ENCODE results near the gene TSKS. TPM values are rescaled to one million over a fixed set of nuclear protein-coding genes. Genes with fewer than 3 reads are reported as not detected.

The TSKS gene
- total RNA-seq, 1 donor from 2014 or later: not detected

DNA sequence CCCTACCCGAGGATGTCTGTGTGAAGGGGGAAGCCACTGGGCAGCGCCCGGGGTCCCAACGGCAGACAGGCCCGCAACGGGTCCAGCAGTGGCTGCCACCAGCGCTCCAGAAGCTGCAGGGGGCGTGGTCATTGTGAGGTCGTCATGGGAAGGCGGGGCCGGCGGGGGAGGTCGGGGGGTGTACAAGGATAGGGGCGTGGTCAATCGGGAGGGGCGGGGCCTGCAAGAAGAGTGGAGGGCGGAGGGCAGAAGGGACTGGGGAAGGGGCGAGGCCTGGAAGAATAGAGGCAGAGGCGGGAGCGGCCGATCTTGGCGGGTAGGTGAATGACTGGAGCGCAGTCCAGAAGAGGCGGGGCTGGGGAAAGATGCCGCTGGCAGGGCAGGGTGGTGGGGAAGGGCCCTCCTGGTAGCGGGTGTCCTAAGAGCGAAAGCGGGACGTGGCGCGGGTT lies 45.6 kb upstream of the TSKS start:
- Histone ChIP-seq H3K79me2 (ENCODE audit: insufficient read depth, low read length) (no peaks in the 10 kb centered on the region), H3K4me1 (ENCODE audit: insufficient read depth, low read length) (peaks cover 16% of the 10 kb centered on the region), H2AFZ (ENCODE audit: low read depth, low read length) (peak overlapping the region; percentile 67), H3K4me3 (ENCODE audit: insufficient read depth, low read depth, low read length) (peak overlapping the region; percentile 61), H3K36me3 (ENCODE audit: insufficient read depth, low read length) (peaks cover 3% of the 10 kb centered on the region), H3K9ac (ENCODE audit: low read length) (peak overlapping the region; percentile 78), H4K20me1 (ENCODE audit: insufficient read depth, low read length) (peaks cover 9% of the 10 kb centered on the region), H3K27ac (ENCODE audit: low read depth, low read length) (no peak overlapping the region), H3K4me2 (ENCODE audit: low read length) (peak overlapping the region; percentile 95), H3K27me3 (ENCODE audit: insufficient read depth, low read length) (no peaks in the 10 kb centered on the region), H3K9me3 (ENCODE audit: insufficient read depth, low read depth, low read length) (no peaks in the 10 kb centered on the region)
- Mint-ChIP-seq H3K4me1 (ENCODE audit: low read depth, unreplicated experiment) (peaks cover 5% of the 10 kb centered on the region), H3K9me3 (ENCODE audit: unreplicated experiment) (no peaks in the 10 kb centered on the region), H3K27ac (ENCODE audit: unreplicated experiment) (no peak overlapping the region), H3K36me3 (ENCODE audit: low read depth, unreplicated experiment) (peaks cover 9% of the 10 kb centered on the region), H3K4me3 (ENCODE audit: unreplicated experiment) (peak overlapping the region; percentile 76), H3K27me3 (ENCODE audit: low read depth, unreplicated experiment) (no peaks in the 10 kb centered on the region)
- DNase-seq (ENCODE audit: low read depth) (peak; percentile 51), FAIRE-seq (no peak)
- no peak for TF ChIP-seq EZH2 (IDR thresholded peaks at IDR 0.05; ENCODE audit: insufficient read depth, low read length)
- TF ChIP-seq, protein P1, sequence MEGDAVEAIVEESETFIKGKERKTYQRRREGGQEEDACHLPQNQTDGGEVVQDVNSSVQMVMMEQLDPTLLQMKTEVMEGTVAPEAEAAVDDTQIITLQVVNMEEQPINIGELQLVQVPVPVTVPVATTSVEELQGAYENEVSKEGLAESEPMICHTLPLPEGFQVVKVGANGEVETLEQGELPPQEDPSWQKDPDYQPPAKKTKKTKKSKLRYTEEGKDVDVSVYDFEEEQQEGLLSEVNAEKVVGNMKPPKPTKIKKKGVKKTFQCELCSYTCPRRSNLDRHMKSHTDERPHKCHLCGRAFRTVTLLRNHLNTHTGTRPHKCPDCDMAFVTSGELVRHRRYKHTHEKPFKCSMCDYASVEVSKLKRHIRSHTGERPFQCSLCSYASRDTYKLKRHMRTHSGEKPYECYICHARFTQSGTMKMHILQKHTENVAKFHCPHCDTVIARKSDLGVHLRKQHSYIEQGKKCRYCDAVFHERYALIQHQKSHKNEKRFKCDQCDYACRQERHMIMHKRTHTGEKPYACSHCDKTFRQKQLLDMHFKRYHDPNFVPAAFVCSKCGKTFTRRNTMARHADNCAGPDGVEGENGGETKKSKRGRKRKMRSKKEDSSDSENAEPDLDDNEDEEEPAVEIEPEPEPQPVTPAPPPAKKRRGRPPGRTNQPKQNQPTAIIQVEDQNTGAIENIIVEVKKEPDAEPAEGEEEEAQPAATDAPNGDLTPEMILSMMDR (IDR thresholded peaks at IDR 0.05; ENCODE audit: insufficient read depth, low read depth, low read length): no peak

DNA sequence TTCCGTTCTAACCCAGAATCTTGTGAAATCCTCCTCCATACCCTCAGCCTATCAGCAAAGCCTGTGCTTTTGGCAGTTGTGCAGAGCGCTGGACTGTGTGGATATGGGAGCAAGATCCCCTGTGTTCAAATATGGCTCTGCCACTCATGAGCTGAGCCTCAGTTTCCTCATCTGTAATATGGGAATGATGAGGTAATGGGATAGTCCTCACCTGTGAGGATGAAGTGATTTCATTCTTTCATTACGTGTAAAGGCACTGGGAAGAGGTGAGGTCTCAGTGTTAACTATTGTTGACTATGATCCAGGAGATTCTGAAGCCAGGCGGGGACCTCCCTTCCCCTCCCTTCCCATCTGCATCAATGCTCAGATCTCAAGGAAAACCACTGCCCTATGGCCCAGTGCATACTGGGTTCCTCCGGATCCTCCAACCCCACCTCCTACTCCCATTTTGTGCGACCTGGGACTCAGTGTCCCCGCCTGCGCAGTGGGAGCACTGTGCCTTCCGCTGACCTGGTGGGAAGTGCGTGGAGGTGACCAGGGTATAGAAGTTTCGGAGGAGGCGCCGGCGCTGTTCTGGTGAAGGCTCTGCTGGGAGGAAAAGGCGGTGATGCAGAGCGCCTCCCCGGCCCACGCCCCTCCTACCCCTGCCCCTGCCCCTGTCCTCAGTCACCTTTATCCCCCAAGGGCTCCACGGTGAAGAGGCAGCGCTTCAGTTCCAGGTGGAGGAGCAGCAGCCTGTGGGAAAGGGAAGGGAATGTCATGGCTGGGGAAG lies 45.0 kb upstream of the TSKS start:
- H3K4me1 Mint-ChIP-seq (ENCODE audit: low read depth, unreplicated experiment): peaks cover 5% of the 10 kb centered on the region
- no peak overlapping the region for H3K4me3 Mint-ChIP-seq (ENCODE audit: unreplicated experiment)
- Histone ChIP-seq H4K20me1 (ENCODE audit: insufficient read depth, low read length) (peaks cover 9% of the 10 kb centered on the region), H3K4me3 (ENCODE audit: insufficient read depth, low read depth, low read length) (no peak overlapping the region), H2AFZ (ENCODE audit: low read depth, low read length) (no peak overlapping the region), H3K9me3 (ENCODE audit: insufficient read depth, low read depth, low read length) (no peaks in the 10 kb centered on the region), H3K4me1 (ENCODE audit: insufficient read depth, low read length) (peaks cover 14% of the 10 kb centered on the region), H3K79me2 (ENCODE audit: insufficient read depth, low read length) (no peaks in the 10 kb centered on the region), H3K27ac (ENCODE audit: low read depth, low read length) (no peak overlapping the region), H3K27me3 (ENCODE audit: insufficient read depth, low read length) (no peaks in the 10 kb centered on the region), H3K9ac (ENCODE audit: low read length) (peak overlapping the region; percentile 78), H3K36me3 (ENCODE audit: insufficient read depth, low read length) (peaks cover 8% of the 10 kb centered on the region), H3K4me2 (ENCODE audit: low read length) (peak overlapping the region; percentile 95)
- FAIRE-seq (no peak), DNase-seq (ENCODE audit: low read depth) (no peak)
- H3K27me3 Mint-ChIP-seq (ENCODE audit: low read depth, unreplicated experiment): no peaks in the 10 kb centered on the region
- no peak for TF ChIP-seq EZH2 (IDR thresholded peaks at IDR 0.05; ENCODE audit: insufficient read depth, low read length)
- TF ChIP-seq, protein P1 (IDR thresholded peaks at IDR 0.05; ENCODE audit: insufficient read depth, low read depth, low read length): no peak
- peaks cover 16% of the 10 kb centered on the region for H3K36me3 Mint-ChIP-seq (ENCODE audit: low read depth, unreplicated experiment)
- no peaks in the 10 kb centered on the region for H3K9me3 Mint-ChIP-seq (ENCODE audit: unreplicated experiment)
- H3K27ac Mint-ChIP-seq (ENCODE audit: unreplicated experiment): peak overlapping the region; percentile 84

Data from astrocyte (in vitro differentiated cells and primary cell).